Measurements from ENCODE around the gene METTL9.

DNA sequence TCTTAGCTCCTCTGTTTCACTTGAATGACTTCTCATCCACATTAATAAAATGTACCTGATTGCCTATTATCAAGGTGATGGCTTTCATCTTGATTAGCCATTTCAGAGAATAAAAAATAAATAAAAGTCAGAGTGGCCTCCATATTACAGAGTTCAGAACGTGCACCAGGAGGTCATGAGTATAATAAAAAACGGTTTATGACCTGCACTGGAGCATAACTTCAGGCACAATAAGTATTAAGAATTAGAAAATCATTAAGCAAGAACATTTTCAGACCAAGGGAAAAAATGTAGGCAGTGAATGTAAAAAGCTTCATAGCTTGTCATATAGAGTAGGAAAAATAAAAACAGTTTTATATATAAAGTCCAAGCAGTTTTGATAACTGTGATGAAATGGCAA is 11.4 kb downstream of the METTL9 start:
- no peak for TF ChIP-seq EZH2 (IDR thresholded peaks at IDR 0.05)
- TF ChIP-seq POLR2AphosphoS5 (IDR thresholded peaks at IDR 0.05; ENCODE audit: borderline replicate concordance, low read depth, low read length): no peak
- no peak for TF ChIP-seq FOXP2 (optimal IDR thresholded peaks at IDR 0.05; ENCODE audit: control extremely low read depth, extremely low read length, insufficient read depth)
